D721Med (cell line): Measurements from ENCODE around the gene TEX47.

Source experiments
- DNase-seq: peaks from one replicate; pipeline ENCODE4 v3.0.0; 2011; ENCODE audit warnings: low spot score; ENCODE audit not compliant: insufficient read length
- FAIRE-seq: peaks from 2 replicates; lab custom pipeline; 2011; peaks lifted over from hg19 to GRCh38; lab: Jason Lieb, UNC
- TF ChIP-seq, protein P1 (sequence below): IDR thresholded peaks from 2 replicates; pipeline ENCODE4 v1.5.1; 2012; ENCODE audit warnings: mild to moderate bottlenecking, control low read depth; ENCODE audit not compliant: insufficient read depth; ENCODE audit errors: missing control alignments

The TEX47 gene

GRCh38 chr7:88801046-88801445 lies 5.5 kb upstream of the TEX47 start:
- TF ChIP-seq, protein P1, sequence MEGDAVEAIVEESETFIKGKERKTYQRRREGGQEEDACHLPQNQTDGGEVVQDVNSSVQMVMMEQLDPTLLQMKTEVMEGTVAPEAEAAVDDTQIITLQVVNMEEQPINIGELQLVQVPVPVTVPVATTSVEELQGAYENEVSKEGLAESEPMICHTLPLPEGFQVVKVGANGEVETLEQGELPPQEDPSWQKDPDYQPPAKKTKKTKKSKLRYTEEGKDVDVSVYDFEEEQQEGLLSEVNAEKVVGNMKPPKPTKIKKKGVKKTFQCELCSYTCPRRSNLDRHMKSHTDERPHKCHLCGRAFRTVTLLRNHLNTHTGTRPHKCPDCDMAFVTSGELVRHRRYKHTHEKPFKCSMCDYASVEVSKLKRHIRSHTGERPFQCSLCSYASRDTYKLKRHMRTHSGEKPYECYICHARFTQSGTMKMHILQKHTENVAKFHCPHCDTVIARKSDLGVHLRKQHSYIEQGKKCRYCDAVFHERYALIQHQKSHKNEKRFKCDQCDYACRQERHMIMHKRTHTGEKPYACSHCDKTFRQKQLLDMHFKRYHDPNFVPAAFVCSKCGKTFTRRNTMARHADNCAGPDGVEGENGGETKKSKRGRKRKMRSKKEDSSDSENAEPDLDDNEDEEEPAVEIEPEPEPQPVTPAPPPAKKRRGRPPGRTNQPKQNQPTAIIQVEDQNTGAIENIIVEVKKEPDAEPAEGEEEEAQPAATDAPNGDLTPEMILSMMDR, result no peak
- no peak for DNase-seq
- no peak for FAIRE-seq

GRCh38 chr7:88792361-88792760 lies 3.2 kb downstream of the TEX47 start:
- TF ChIP-seq, protein P1, result no peak
- DNase-seq, result no peak
- FAIRE-seq, result no peak

GRCh38 chr7:88791891-88792290 lies 3.6 kb downstream of the TEX47 start:
- DNase-seq (no peak), FAIRE-seq (no peak)
- TF ChIP-seq, protein P1, result no peak

- DNase-seq (no peak), FAIRE-seq (no peak)
- TF ChIP-seq, protein P1, result peak; percentile 56
Observed at GRCh38 chr7:88789480-88790064, 6.0 kb downstream of the TEX47 start.

DNA sequence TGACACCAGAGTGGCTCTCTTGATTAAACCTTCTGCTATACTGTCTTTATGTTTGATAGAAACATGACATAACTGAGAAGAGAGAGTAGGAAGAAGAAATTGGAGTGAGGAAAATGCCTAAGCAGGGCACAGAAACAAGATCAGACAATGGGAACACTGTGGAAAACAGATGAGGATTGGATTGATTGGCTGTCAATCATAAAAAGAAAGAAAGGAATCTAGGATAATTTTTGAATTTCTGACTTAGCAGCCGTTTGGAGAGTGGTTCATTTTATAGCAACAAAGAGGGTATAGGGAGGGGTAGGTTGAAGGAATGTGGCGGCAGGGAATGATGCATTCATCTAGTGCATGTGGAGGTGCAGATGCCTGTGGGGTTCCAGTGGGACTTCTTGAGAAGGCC lies 7.8 kb downstream of the TEX47 start:
- DNase-seq, result no peak
- FAIRE-seq, result no peak
- TF ChIP-seq, protein P1, result no peak

DNA sequence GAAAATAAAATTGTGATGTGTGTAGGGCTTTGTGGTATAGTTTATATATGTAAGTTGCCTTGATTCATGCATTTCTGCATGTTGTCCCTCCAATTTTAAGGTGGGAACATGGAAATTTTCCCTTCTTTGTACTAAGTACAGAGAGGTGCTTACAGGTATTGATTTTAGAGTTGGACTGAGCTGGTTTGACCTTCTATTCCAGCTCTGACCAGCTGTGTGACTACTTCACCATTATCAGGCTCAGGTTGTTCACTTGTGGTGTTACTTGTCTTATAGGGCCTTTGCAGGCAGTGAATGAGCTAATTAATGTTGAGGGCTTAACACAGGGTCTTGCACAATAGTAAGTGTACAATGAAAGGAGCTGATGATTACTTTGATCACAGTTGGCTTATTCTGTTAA lies 19.7 kb downstream of the TEX47 start:
- DNase-seq, result no peak
- FAIRE-seq, result no peak
- TF ChIP-seq, protein P1, result no peak

GRCh38 chr7:88772776-88773175 lies 22.8 kb downstream of the TEX47 start:
- TF ChIP-seq, protein P1, result no peak
- FAIRE-seq (no peak), DNase-seq (no peak)
